NCI-H2081 treated with DMSO at 0.1 percent for 48 hours (cell line): ENCODE data around the gene TMEM258.

Experiments
- DNase-seq: peaks from one replicate; lab custom pipeline; 2025; lab: John Stamatoyannopoulos, UW

The TMEM258 gene

DNA sequence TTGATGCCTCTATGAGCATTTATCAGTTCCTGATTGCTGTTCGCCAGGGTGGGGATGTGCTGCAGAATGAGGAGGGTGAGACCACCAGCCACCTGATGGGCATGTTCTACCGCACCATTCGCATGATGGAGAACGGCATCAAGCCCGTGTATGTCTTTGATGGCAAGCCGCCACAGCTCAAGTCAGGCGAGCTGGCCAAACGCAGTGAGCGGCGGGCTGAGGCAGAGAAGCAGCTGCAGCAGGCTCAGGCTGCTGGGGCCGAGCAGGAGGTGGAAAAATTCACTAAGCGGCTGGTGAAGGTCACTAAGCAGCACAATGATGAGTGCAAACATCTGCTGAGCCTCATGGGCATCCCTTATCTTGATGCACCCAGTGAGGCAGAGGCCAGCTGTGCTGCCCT is 3.1 kb upstream of the TMEM258 start:
- no peak for DNase-seq

DNA sequence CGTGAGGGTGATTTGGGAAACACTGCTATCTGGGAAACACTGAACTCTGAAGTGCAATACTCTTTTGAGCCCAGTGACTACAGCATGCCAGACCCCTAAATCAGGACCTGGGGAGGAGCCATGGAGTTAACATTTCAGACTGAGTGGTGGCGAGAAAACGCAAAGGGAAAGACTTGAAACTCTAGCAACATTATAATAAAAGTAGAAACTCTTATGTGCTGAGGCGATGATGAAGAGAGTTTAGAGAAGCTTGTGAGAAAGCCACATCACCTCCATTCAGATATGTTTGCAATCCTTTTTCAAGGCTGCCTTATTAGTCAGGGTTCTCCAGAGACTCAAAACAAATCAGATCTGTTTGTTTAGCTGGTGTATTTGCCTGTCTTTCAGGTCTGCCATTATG is 2.2 kb upstream of the TMEM258 start:
- DNase-seq: no peak

DNA sequence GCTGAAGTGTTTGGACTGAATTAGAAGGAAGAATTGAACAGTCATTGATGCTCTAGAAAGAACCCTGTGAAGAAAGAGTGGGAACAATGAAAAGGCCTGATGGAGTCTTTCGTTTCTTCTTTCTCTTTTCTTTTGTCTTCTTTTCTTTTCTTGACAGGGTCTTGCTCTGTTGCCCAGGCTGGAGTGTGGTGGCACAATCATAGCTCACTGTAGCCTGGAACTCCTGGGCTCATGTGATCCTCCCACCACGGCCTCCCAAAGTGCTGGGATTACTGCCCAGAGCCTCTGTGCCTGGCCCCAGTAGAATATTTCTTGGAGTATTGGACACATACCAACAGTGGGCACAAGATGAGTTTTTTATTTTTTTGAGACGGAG is 1.4 kb upstream of the TMEM258 start:
- DNase-seq: no peak

DNA sequence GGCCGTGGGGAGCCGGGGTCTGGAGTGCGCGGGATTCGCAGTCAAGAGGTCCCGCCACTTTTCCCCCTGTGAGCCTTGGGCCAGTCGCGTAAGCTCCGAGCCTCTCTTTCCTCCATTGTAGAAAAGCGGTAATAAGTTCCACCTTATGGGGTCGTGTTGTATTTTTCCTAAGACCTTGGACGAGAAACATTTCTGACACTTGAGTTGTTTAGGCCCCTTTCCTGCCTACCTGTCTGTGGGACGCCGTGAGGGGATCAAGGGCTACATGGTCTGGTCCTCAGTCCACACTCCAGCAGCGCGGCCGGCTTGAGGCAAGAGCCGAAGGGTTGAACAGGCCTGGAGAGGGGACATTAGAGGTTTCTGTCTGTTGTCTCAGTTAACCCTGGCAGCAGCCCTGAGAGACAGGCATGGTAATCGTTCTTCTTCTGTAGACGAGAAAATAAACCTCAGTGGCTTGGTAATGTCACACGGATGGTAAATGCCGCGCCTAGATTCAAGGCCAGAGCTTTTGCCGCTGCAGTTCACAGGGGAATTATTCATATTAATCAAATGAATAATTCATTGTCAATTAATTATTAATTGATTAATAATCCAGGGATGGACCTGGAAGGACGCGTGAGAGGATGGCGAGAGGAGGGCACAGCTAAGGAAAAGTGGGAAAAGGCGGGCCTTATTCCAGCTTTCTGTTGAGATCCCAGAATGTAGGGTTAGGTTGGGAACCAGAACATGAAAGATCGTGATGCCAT is 857 bp upstream of the TMEM258 start:
- DNase-seq: no peak

DNA sequence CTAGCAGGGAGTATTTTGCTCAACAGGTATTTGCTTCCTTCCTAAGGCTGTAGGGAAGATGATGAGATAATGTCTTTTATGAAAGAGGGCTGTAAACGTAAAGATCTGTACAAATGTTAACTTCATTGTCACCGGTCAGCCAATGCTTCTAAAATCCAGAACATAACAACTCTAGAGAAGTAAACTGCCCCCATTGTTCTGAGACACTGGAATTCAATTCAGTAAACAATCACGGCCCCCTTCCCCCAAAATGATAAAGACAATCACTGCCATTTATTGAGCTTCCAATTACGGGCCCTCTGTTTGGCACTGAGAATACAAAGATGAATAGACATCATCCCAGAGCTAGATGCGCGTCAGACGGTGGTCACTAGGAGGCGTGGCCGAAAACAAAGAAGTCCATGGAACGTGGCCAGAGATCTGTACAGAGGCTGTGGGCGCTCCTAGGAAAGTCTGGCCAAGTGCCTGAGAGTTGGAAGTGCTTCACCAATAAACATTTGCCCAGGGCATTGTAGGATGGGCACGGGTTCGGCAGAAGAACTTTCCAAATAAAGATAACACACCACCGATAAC is 576 bp downstream of the TMEM258 start:
- no peak for DNase-seq

DNA sequence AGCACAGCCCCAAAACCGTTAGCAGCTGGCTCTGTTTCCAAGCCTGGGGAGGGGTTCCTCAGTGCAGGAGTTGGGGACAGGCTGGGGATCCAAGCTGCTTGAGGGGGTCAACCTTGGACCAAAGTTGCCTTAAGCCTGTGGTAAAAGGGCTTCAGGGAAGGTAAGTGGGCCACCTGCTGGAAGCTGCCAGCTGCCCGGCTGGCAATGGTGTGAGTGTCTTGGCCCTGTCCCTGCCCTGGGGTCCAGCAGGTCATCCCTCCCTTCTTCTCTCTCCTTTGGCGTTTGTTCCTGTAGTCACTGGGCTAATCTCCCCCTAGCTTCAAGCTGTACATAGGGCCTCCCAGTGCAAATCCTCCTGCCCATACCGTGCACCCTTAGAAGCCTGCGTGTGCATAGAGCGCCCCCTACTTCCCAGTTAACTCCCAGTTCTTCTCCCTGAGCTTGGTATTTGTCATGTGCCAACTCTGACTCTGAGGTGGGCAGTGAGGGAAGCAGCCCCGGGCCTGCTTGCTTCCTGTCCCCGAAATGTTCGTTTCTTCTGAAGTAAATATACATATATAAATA is 4.4 kb downstream of the TMEM258 start:
- no peak for DNase-seq

DNA sequence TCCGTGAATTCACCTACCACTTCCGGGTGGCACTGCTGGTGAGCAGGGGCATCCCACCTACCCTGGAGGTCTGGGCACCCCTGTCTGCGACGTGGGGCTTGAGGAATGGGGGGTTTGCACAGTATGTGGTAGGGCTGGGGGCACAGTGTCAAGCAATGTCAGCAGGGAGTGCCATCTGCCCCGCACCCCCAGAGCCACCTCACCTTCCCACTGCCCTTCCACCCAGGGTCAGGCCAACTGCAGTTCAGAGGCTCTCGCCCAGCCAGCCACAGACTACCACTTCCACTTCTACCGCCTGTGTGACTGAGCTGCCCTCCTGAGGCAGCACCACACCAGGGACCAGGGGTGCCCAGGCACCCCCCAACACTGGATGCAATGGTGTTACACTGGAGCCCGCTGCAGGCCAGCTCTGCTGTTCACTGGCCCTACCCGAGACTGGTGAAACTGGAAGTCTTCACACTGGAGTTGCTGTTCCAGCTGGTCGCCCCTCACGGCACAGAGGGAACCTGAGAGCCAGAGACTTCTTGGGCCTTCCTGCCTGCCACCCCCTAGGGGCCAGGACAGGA is 6.5 kb downstream of the TMEM258 start:
- no peak for DNase-seq

DNA sequence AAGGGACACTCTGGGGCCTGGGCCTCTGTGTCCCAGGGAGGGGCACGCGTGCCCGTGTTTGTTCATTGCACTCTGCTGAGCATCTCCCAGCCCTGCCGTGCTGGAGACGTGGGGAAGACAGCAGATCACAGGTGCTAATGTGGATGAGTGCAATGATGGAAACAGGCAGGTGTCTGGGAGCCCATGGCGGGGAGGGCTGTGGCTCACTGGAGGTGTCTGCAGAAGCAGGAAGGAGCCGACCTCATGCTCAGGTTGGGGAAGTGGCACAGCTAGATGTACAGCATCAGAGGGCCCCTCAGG is 7.9 kb downstream of the TMEM258 start:
- DNase-seq: no peak

DNA sequence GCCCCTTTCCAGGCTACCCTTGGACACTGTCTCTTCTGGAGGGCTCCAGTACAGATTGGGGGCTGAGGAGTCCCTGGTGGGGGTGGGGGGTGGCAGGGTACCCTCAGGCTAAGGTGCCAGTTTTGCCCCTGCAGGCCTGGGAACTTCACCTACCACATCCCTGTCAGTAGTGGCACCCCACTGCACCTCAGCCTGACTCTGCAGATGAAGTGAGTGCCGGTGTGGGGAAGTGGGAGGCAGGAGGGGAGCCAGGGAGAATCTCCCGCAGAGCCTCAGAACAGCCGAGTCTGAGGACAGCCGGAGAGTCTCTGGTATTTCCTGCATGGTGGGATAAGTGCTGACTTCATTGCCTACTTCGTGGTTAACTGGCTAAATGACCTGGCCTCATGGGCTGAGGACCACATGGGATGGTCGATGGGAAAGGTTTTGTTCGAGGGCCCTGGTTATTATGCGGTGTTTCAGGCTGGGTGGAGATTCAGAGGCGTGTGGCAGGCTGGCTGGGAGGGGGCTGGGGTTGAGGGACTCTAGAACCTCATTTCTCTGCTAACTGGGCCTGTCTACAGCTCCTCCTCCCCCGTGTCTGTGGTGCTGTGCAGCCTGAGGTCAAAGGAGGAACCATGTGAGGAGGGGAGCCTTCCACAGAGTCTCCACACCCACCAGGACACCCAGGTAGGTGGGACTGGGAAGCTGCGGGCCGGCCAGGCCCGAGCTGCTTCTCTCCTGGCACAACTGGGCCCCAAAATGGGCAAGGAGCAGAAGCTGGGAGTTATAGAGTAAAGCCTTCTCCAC is 8.5 kb downstream of the TMEM258 start:
- DNase-seq: no peak

DNA sequence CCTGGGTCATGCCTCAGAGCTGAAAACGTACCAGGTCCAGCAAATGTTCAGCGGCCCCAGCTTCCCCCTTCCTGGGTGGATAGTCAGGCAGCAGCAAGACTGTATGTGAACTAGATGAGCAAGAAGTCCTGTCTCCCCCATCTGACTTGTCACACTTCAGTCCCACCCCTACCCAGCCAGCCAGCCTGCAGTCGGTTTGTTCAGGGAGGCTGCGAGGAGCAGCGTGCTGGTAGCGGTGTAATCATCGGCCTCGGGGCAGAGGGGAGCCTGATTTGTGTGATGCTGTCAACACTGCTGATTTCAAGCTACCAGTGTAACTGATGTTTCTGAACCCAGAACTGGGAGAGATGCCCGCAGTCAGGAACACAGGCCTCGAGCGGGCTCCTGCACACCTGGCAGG is 9.6 kb downstream of the TMEM258 start:
- DNase-seq: no peak

DNA sequence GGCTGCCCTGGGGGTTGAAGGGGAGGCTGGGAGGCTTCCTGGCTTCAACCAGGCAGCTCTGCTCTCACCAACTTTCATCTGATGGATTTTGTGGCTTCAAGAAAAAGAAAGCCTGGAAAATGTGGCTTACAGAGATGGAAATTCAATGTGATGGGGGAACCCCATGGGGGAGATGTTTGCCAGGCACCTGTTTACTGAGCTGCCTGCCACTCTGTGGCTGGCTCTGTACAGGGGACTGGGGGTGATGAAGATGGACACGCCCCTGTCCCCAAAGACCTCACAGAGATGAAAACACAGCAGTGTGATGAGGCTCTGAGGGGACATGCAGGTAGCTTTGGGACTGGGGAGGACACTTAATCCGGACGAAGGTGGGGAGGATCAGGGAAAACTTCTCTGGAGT is 10.1 kb downstream of the TMEM258 start:
- no peak for DNase-seq

DNA sequence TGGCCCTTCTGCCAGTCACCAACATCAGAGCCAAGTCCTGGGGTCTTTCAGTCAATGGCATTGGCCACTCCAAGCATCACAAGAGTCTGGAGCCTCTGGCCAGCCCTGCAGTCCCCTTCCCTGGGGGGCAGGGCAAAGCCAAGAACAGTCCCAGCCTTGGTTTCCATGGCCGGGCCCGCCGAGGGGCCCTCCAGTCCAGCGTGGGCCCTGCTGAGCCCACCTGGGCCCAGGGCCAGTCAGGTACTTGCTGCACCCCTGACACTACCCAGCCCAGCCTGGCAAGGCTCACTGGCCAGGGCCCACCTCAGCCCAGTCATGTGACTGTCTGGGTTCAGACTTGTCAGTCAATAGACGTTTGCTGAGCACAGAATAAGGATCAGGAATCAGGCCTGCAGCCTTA is 10.8 kb downstream of the TMEM258 start:
- DNase-seq: no peak

DNA sequence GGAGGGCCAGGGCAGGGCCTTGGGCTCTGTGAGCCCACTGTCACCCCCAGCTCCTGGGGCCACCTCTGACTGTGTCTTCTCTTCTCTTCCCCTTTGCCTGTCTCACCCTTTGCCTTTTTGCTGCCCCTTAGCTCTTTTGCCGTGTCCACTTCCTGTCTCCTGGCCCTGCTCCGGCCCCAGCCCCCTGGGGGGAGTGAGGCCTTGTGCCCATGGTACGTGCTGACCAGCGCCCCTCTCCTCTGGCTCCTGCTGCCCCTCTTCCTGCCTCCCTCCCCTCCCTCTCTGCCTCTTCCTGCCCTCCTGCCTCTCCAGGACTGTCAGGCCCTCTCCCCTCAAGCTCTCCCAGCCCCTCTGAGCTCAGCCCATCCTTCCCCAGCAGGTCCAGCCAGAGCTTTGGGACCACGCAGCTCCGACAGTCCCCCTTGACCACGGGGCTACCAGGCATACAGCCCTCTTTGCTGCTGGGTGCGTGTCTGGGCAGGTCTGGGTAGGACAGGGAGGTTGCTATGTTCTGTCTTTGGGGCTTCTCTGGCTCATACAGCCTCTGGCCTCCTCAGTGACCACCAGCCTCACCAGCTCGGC is 11.7 kb downstream of the TMEM258 start:
- DNase-seq: no peak

DNA sequence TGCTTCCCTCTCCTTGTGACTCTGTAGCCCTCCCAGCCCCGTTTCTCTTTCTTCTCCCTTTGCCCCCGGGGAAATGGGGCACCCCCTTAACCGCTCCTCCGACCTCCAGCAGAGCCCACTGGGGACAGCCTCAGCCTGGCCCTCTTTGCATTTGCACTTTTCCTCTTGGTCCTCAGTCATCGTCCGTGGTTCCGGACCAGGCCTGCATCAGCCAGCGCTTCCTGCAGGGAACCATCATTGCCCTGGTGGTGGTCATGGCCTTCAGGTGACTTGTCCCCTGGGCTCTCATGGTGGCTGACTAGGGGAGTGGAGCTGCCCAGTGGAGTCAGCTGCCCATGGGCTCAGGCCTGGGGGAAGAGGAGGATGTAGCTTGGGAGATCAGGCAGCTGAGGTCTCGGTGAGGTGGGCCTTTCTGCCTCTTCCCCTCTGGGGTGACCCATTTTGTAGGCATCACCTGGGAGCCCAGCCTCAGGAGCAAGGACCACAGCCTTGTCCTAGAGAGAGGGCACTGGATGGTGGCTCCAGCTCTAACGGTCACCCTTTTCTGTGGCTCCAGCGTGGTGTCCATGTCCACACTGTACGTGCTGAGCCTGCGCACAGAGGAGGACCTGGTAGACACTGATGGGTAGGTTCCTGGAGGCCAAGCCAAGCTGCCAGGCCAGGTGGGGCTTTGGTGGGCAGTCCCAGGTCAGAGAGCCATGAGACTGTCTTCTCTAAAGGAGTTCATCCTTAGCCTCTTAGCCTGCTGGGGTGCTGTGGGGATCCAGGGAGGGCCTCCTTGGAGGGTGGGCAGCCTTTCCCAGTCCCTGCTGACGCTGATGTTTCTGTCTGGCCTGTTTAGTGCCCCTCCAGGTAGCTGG is 12.5 kb downstream of the TMEM258 start:
- no peak for DNase-seq

DNA sequence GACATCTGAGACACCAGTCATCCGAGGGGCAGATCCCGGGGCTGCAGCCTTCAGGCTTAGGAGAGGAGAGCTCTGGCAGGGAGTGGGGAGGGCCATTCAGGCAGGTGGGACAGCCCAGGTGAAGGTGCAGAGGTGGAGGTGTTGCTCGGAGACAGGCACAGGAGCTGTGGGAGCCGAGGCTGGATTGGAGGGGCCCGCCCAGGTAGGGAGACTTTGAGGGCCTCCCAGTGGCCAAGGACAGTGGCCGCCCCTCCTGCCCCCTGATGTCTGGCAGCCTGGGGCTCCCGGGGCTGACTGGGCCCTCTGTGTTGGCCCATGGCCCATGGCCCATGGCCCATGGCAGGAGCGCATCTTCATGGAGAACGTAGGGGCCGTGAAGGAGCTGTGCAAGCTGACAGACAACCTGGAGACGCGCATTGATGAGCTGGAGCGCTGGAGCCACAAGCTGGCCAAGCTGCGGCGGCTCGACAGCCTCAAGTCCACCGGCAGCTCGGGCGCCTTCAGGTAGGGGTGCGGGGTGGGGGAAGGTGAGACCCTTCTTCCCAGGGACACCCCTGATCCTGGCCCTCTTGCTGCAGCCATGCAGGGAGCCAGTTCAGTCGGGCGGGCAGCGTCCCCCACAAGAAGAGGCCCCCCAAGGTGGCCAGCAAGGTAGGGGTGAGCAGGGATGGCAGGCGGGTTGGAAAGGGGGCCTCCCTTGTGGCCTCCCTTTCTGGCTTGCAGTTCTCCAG is 13.3 kb downstream of the TMEM258 start:
- no peak for DNase-seq

DNA sequence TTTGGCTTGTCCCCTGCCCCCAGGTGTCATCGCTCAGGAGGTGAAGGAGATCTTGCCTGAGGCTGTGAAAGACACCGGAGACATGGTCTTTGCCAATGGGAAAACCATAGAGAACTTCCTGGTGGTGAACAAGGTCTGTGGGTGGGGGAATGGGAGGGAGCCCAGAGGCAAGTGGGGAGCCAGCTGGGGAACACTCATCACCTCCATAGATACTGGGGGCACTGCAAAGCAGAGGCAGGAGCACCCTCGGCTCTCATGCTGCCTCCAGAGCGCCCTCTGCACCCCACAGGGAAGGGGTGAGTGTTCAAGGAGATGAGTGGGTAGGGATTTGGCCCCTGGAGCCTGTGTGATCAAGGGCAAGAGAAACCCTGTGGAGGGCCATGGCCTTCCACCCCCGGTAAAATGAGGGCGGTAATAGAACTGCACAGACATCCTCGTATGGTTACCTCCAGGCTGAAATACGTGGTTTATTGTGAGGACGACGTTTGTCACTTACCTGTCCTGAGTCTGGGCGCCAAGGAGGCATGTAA is 14.0 kb downstream of the TMEM258 start:
- no peak for DNase-seq

DNA sequence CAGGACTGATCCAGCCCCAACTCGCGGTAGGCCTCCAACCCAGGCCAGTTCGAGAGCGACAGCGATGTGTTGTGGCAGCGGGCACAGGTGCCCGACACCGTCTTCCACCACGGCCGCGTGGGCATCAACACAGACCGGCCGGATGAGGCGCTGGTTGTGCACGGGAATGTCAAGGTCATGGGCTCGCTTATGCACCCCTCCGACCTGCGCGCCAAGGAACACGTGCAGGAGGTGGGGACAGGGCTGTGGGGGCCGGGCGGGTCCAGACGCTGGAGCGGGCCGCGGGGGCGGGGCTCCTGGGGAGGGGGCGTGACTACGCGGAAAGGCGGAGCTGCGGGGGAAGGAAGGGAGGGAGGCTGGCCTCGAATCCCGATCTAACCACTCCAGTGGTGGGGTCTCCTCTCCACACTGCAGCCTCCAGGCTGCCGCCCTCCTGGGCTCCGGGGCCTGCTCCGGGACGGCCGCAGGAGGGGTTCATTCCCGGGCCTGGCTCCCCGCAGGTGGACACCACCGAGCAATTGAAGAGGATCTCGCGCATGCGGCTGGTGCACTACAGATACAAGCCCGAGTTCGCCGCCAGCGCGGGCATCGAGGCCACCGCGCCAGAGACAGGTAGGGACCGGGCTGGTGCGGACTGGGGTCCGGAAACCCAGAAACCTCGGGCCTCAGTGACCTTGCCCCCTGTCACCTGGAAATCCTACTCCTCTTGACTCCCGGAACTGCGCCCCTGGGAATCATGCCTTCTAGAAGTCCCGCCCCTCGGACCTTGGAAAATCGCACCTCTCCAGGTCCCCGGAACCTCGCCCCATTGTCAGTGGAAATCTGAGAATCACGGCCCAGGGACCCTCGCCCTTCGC is 14.9 kb downstream of the TMEM258 start:
- no peak for DNase-seq

DNA sequence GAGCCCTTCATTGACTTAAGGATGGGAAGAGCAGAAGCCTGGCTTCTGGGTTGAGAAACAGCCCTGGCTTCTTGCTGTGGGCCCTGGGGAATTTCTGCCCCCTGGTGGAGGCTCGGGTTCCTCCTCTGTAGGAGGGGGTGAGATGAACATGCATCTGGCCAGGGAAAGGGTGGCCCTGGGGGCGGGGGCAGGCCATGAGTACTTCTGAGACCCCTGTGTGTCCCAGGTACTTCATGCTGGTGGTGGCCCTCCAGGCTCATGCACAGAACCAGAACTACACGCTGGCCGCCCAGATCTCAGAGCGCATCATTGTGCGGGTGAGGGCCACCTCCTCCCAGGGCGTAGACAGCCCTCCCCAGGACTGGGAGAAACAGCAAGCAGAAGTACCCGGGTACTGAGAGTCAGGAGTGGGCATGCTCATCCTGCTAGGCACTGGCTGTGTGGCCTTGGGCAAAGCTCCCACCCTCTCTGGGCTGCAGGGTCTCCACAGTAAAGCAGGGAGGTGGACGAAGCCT is 15.8 kb downstream of the TMEM258 start:
- no peak for DNase-seq
